Measurements from ENCODE around the gene OR2A1. TPM values are rescaled to one million over a fixed set of nuclear protein-coding genes. Genes with fewer than 3 reads are reported as not detected.
"Not testable (repeated sequence)": the region's sequence is repeated elsewhere in the genome, so short reads cannot be mapped to it uniquely, and the experiment has no call there.

Gene OR2A1
- total and polyA plus RNA-seq, 5 donors, result 0.02 to 0.39 TPM; not detected in 3

DNA sequence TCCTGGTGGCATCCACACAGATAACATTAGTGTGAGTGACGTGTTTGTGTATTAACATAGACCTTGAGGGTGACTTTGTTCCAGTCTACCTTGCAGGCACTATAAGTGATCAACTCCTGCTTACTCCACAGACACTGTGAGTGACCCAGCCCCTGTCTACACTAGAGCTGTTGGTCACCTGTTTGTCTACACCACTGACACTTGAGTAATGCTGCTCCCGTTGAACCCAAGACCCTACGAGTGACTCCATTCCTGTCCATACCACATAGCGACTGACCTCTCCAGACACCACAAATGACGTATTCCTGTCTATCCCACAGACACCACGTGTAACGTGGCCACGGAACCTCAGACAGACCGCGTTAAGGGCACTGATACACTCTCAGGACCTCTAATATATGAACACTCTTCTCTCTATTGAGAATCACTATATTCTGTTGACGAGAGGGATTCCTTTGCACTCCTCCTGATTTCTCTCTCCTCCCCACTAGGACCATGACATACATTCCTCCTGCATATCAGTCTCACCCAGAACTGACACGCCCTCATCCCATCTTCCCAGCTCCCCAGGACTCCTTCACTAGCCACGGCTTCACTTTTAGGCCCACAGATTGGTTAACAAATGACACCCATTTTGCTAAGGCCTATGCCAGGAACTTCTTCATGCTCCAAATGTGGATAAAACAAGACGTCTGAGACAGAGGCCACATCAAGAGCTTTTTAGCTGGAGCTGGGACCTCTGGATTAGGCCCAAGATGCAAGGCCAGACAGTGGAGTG, 19.6 kb upstream of the OR2A1 start:
- H3K27me3 ChIP-seq (ENCODE audit: control insufficient read depth, insufficient read depth); H3K9me3 ChIP-seq (ENCODE audit: control insufficient read depth, low read length); ATAC-seq; H3K4me3 ChIP-seq (ENCODE audit: low read length); H3K4me1 ChIP-seq (ENCODE audit: control insufficient read depth, insufficient read depth, low read length); intact Hi-C loops (cut with DNase I); H3K27ac ChIP-seq (ENCODE audit: low read length); DNase-seq: not testable (repeated sequence)
- WGBS, result 97% methylated on average over 2 of the region's 14 CpGs

DNA sequence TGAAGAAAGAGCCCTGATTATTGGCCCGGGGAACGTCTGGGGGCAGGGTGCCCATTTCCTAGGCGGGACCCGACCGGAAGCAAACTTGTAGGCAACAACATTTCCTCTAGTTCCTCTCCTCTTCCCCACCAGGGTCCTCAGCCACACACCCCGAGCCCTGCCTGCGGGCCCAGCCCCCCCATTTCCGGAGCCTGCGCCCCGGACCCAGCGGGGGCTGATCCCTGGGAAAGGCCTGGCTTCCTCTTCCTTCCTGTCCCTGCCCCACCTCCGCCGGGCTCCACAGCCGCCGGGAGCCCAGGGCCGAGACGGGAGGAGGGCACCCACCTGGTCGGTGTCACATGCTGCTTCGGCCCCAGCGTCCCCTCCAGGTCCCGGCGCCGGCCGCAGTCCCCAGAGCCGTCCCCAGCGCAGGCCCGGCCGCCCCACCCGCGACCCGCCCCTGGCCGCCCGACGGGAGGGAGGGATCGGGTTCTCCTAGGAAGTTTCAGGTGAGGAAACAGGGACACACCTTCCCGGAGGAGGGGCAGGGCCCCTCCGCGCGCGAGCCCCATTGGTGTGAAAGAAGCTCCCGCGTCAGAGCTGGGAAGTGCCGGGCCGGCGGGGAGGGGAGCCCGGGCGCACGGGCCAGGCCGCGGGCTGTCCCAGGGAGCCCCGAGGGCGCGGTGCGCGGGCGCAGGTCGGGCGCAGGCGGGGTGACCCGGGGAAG, 18.3 kb upstream of the OR2A1 start:
- intact Hi-C loops (cut with DNase I); H3K27me3 ChIP-seq (ENCODE audit: control insufficient read depth, insufficient read depth); H3K9me3 ChIP-seq (ENCODE audit: control insufficient read depth, low read length); H3K4me3 ChIP-seq (ENCODE audit: low read length); H3K27ac ChIP-seq (ENCODE audit: low read length); H3K4me1 ChIP-seq (ENCODE audit: control insufficient read depth, insufficient read depth, low read length); DNase-seq: not testable (repeated sequence)
- ATAC-seq, result peak; percentile 94
- no CpG with 5 or more reads among the region's 60 CpGs for WGBS

DNA sequence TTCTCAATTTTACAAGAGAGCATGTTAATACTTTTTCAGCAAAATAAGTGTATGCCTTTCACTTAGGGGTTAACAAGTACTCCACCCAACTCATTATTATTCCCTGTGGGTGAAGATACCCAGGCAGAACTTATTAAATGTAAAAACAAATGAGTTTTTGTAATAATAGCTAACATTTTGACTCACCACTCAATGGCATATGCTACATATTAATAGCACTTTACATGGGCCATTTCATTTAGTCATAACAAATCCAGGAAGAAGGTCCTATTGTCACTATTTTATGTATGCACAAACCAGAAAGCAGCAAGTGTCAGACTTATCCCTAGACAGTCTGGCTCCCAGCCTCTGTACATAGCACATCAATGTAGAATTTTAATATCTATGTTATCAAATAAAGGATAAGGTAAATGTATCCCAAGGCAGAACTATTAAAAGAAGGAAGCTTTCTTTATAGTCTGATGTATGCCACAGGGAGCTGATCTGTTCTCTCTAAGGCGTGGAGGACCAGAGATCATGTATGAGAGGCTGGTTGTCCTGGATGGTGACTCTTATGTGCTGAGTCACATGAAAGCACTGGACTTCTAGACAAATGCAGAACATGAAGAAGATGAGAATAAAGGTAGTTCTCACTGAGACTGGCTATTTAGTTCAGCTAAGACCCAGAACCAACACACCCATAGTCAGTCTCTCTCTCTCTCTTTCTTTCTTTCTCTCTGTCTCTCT, 9.5 kb upstream of the OR2A1 start:
- H3K4me1 ChIP-seq (ENCODE audit: control insufficient read depth, insufficient read depth, low read length); DNase-seq; intact Hi-C loops (cut with DNase I); H3K4me3 ChIP-seq (ENCODE audit: low read length); H3K9me3 ChIP-seq (ENCODE audit: control insufficient read depth, low read length); H3K27me3 ChIP-seq (ENCODE audit: control insufficient read depth, insufficient read depth); ATAC-seq; H3K27ac ChIP-seq (ENCODE audit: low read length): not testable (repeated sequence)
- no CpG with 5 or more reads among the region's 1 CpG for WGBS

DNA sequence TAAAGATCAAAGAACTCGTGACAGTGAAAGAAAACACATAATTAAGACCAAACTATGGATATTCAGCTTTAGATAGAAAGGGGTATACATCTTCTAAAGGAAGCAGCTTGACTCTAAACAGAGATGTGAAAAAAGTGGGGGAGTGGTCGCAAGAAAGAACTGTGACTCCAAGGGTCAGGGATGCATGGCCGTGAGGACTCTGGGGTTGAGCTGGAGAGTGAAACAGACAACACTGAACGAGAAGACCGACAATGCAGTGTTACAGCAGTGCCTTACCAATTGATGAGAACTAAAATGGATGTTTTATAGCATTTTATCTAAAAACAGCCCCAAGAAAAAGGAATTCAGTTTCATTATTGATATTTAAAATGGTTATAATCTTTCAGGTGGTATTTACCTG, 8.6 kb upstream of the OR2A1 start:
- H3K4me3 ChIP-seq (ENCODE audit: low read length); ATAC-seq; H3K27me3 ChIP-seq (ENCODE audit: control insufficient read depth, insufficient read depth); H3K9me3 ChIP-seq (ENCODE audit: control insufficient read depth, low read length); intact Hi-C loops (cut with DNase I); H3K27ac ChIP-seq (ENCODE audit: low read length); H3K4me1 ChIP-seq (ENCODE audit: control insufficient read depth, insufficient read depth, low read length); DNase-seq: not testable (repeated sequence)
- WGBS, result no CpG with 5 or more reads among the region's 5 CpGs

DNA sequence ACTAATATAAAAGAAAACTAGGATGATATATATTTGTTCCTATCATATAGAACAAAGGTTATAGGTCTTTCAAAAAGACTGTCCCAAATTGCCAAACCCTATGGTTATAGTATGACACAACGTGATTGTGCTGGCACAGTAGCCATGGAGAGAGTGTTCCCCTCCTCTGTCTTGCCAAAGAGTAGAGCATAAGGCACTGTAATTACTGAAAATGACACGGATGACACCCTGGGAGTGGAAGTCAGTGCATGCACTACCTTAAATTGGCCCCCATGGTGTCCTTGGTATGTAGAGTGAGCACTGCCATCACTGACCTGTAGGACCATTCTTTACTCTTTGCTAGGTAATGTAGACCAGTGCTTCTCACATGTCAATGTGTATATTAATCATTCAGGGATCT, 7.1 kb upstream of the OR2A1 start:
- H3K4me3 ChIP-seq (ENCODE audit: low read length); ATAC-seq; H3K4me1 ChIP-seq (ENCODE audit: control insufficient read depth, insufficient read depth, low read length); intact Hi-C loops (cut with DNase I); H3K27ac ChIP-seq (ENCODE audit: low read length); H3K27me3 ChIP-seq (ENCODE audit: control insufficient read depth, insufficient read depth); DNase-seq; H3K9me3 ChIP-seq (ENCODE audit: control insufficient read depth, low read length): not testable (repeated sequence)
- WGBS, result no CpG with 5 or more reads among the region's 2 CpGs

DNA sequence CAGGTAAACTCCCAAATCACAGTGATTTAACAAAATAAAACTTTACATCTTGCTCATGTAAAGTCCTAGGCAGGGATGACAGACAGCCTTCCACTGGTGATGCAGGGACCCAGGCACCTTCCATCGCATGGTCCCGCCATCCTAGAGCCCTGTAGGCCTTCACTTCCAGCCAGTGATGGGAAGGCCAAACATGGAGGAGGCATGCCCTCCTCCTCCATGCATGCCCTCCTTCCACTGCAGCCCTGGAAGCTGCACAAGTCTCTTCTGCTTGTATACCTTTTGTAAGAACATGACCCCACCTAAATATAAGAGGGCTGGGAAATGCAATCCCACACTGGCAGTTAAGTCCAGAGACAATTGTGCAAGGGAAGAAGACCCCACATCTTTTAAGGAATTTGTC, 2.5 kb upstream of the OR2A1 start:
- H3K27ac ChIP-seq (ENCODE audit: low read length); H3K9me3 ChIP-seq (ENCODE audit: control insufficient read depth, low read length); DNase-seq; H3K4me3 ChIP-seq (ENCODE audit: low read length); H3K4me1 ChIP-seq (ENCODE audit: control insufficient read depth, insufficient read depth, low read length); H3K27me3 ChIP-seq (ENCODE audit: control insufficient read depth, insufficient read depth); intact Hi-C loops (cut with DNase I): not testable (repeated sequence)
- ATAC-seq, result peak in 1 of 2 donors; percentile 53
- no CpG with 5 or more reads among the region's 2 CpGs for WGBS

DNA sequence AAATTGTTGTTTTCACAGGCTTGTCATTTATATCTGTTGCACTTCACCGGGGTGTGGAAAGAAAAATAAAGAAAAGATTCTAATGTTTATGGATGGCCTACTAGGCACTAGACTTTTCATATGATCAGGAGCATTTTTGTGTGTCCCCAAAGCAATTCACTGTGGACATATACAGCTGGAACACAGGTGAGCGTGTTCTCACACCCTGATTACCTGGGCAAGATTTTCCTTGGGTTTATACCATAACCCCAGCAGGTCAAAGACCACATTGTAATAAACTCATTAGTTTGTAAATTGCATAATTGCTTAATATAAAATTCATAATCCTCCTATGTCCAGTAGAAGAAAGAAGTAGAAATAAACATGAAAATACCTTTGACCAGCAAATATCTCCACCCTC, 1.0 kb upstream of the OR2A1 start:
- WGBS, result no CpG with 5 or more reads among the region's 2 CpGs
- ATAC-seq; DNase-seq; H3K27ac ChIP-seq (ENCODE audit: low read length); H3K4me1 ChIP-seq (ENCODE audit: control insufficient read depth, insufficient read depth, low read length); H3K27me3 ChIP-seq (ENCODE audit: control insufficient read depth, insufficient read depth); intact Hi-C loops (cut with DNase I); H3K4me3 ChIP-seq (ENCODE audit: low read length); H3K9me3 ChIP-seq (ENCODE audit: control insufficient read depth, low read length): not testable (repeated sequence)

DNA sequence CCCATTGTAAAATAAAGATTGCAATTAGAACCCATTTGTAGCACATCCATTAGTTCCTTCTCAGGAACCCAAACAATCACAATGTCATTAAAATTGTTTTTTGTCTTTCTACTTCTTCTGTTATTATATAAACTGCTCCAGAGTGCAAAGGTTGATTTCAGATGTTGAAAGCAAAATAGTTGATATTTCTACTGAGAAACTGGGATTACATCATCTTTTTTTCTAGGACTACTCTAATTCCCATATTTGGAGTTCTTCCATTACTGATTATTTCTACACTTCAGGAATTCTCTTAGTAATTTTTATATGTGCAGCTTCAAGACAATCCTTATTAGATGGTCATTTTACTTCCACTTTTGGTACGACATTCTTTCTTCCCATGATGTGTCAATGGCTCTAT, 5.3 kb downstream of the OR2A1 start:
- ATAC-seq; H3K27me3 ChIP-seq (ENCODE audit: control insufficient read depth, insufficient read depth); H3K4me1 ChIP-seq (ENCODE audit: control insufficient read depth, insufficient read depth, low read length); intact Hi-C loops (cut with DNase I); DNase-seq; H3K4me3 ChIP-seq (ENCODE audit: low read length); H3K9me3 ChIP-seq (ENCODE audit: control insufficient read depth, low read length); H3K27ac ChIP-seq (ENCODE audit: low read length): not testable (repeated sequence)
- no CpG with 5 or more reads among the region's 1 CpG for WGBS

DNA sequence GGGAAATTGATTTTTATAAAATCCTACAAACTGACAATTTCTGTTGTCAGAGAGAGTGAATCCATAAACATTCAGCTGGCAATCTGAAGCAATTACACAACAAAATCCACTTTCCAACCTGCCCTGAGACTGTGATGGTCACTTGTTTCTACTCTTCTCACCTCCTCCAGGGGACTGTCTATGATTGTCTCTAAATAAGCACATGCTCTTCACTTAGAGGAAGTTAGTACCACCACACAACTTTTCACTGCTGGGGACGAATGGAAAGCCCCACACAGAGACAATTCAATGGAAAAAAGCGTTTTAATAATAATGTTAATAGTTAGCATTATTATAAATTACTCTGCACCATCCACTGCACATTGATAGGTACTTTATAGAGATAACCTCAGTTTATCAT, 7.3 kb downstream of the OR2A1 start:
- DNase-seq; H3K27ac ChIP-seq (ENCODE audit: low read length); intact Hi-C loops (cut with DNase I); H3K4me1 ChIP-seq (ENCODE audit: control insufficient read depth, insufficient read depth, low read length); H3K4me3 ChIP-seq (ENCODE audit: low read length); ATAC-seq; H3K9me3 ChIP-seq (ENCODE audit: control insufficient read depth, low read length); H3K27me3 ChIP-seq (ENCODE audit: control insufficient read depth, insufficient read depth): not testable (repeated sequence)
- no CpG with 5 or more reads among the region's 2 CpGs for WGBS

DNA sequence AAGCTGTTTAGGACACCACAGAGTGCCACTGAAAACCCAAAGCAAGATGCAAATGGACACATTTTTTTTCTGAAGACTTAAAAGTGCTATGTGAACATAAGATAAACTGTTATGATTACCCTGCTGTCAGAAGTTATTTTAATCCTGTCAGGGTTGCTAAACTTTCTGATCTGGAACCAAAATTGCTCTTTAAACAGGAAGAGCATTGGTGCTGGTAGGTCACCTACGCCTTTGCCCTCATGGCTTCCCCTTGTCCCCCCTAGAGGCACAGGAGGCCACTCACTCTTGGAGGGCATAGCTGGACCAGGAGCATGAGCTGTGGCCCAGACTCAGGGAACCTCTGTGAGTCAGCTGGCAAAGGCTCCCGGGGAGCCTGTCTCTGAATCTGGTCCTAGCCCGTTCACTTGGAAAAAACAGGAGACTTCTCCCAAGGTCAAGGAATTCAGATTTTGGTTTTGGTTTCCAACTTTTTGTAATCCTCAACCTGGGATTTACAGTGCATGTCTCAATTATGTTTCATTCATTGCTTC, 9.5 kb downstream of the OR2A1 start:
- H3K27ac ChIP-seq (ENCODE audit: low read length); intact Hi-C loops (cut with DNase I); H3K27me3 ChIP-seq (ENCODE audit: control insufficient read depth, insufficient read depth); H3K4me3 ChIP-seq (ENCODE audit: low read length); DNase-seq; H3K9me3 ChIP-seq (ENCODE audit: control insufficient read depth, low read length); H3K4me1 ChIP-seq (ENCODE audit: control insufficient read depth, insufficient read depth, low read length): not testable (repeated sequence)
- WGBS, result 92% methylated on average over 1 of the region's 3 CpGs
- peak in 1 of 2 donors; percentile 46 for ATAC-seq

DNA sequence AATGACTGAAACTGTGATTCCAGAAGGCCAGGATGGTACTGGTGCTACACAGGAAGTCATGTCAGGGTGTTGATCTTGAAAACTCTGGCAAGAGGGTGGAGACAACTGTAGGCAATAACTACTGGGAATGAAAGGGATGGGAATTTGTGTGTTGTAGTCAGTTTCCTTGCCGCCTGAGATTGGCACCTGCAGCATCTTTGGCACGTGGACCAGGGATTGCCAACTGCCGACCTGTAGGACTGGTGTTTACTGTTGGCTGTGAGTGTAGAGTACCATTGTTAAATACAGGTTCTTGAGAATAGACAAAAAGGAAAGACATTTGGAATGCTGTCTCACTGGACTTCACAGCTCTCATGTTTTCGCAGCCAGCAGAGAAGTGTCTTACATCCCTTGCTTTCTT, 11.1 kb downstream of the OR2A1 start:
- intact Hi-C loops (cut with DNase I); H3K27ac ChIP-seq (ENCODE audit: low read length); ATAC-seq; H3K4me1 ChIP-seq (ENCODE audit: control insufficient read depth, insufficient read depth, low read length); H3K27me3 ChIP-seq (ENCODE audit: control insufficient read depth, insufficient read depth); H3K9me3 ChIP-seq (ENCODE audit: control insufficient read depth, low read length); H3K4me3 ChIP-seq (ENCODE audit: low read length): not testable (repeated sequence)
- DNase-seq, result peak in 1 of 3 donors; percentile 26
- WGBS, result 90% methylated on average over 3 of the region's 4 CpGs

Data from right cardiac atrium (tissue), 5 donors.